Loucy (cell line): ENCODE results near the gene OR4N5.

ENCODE experiments used
- H2AFZ ChIP-seq: fragments of 200-600 bp; sonication (generic); 2 replicates; pipeline ENCODE4 v1.6.0; 2016; ENCODE audit warnings: antibody characterized with exemption, mild to moderate bottlenecking, low read length, moderate library complexity
- H3F3A ChIP-seq: fragments of 200-600 bp; 2 replicates; pipeline ENCODE4 v1.6.0; 2016; ENCODE audit warnings: antibody characterized with exemption, low read depth, mild to moderate bottlenecking
- H3K27me3 ChIP-seq: fragments of 200-600 bp; sonication (generic); 2 replicates; pipeline ENCODE4 v1.6.1; 2014; ENCODE audit warnings: low read length, mild to moderate bottlenecking; ENCODE audit not compliant: insufficient read depth, poor library complexity, severe bottlenecking
- H3K36me3 ChIP-seq: fragments of 200-600 bp; sonication (generic); 2 replicates; pipeline ENCODE4 v1.6.1; 2016; ENCODE audit warnings: low read length; ENCODE audit not compliant: insufficient read depth
- H3K4me1 ChIP-seq: fragments of 200-600 bp; sonication (generic); 2 replicates; pipeline ENCODE4 v1.5.1; 2014; ENCODE audit warnings: low read length, mild to moderate bottlenecking; ENCODE audit not compliant: insufficient read depth, poor library complexity, severe bottlenecking
- H3K4me2 ChIP-seq: fragments of 200-600 bp; sonication (generic); 2 replicates; pipeline ENCODE4 v1.6.0; 2014; ENCODE audit warnings: antibody characterized with exemption, low read length, low read depth, mild to moderate bottlenecking; ENCODE audit not compliant: poor library complexity, severe bottlenecking
- H3K4me3 ChIP-seq: fragments of 200-600 bp; sonication (generic); 2 replicates; pipeline ENCODE4 v1.5.1; 2014; ENCODE audit warnings: low read length, mild to moderate bottlenecking, mixed read lengths; ENCODE audit not compliant: poor library complexity, severe bottlenecking
- H3K79me2 ChIP-seq: fragments of 200-600 bp; sonication (generic); 2 replicates; pipeline ENCODE4 v1.6.1; 2014; ENCODE audit warnings: low read length; ENCODE audit not compliant: insufficient read depth
- H3K9ac ChIP-seq: fragments of 200-600 bp; sonication (generic); 2 replicates; pipeline ENCODE4 v1.6.0; 2014; ENCODE audit warnings: mild to moderate bottlenecking, low read depth, low read length, moderate library complexity; ENCODE audit not compliant: poor library complexity, severe bottlenecking
- H3K9me2 ChIP-seq: fragments of 200-600 bp; sonication (generic); replicated peaks from 2 replicates; pipeline ENCODE4 v1.6.1; 2016; ENCODE audit warnings: low read depth, low read length, mixed read lengths
- H3K9me3 ChIP-seq: fragments of 200-600 bp; sonication (generic); 2 replicates; pipeline ENCODE4 v1.6.1; 2014; ENCODE audit warnings: mild to moderate bottlenecking, antibody characterized with exemption, low read length, low read depth; ENCODE audit not compliant: insufficient read depth
- H4K20me1 ChIP-seq: fragments of 200-600 bp; sonication (generic); 2 replicates; pipeline ENCODE4 v1.6.0; 2014; ENCODE audit warnings: antibody characterized with exemption, low read length, mild to moderate bottlenecking; ENCODE audit not compliant: insufficient read depth, poor library complexity, severe bottlenecking
- EZH2phosphoT487 ChIP-seq: fragments of 200-600 bp; IDR thresholded peaks from 2 replicates; pipeline ENCODE4 v1.6.1; 2018; ENCODE audit warnings: antibody characterized with exemption, mild to moderate bottlenecking, moderate library complexity, borderline replicate concordance
- TF ChIP-seq, protein P1 (sequence below): fragments of 200-600 bp; sonication (generic); conservative IDR thresholded peaks from 2 replicates; pipeline ENCODE4 v1.5.1; 2014; ENCODE audit warnings: mild to moderate bottlenecking, antibody characterized with exemption, low read length

Gene OR4N5

DNA sequence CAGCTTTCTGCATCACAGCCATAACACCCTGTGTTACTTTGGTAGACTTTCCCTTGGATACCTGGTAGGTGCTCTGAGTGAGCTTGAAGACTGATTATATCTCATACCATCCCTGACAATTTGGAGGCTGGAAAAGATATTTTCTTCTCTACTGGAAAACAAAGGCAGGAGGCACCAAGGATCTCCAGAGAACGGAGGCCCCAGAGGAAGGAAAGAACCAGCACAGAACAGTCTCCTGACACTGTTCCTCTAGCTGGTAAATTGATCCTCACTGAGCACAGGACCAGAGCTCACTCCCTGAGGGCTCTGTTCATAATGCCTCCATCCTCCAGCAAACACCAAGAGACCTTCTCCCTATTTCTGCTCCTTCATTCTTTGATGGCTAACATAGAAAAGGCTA, 52.0 kb downstream of the OR4N5 start, which contains the start of gene OR11G2:
Gene OR11G2, plus strand, starts transcription at position 301 of the 400 bp plus-strand sequence. CDS start 6,542 bp downstream, outside the sequence.
- no peaks in the 10 kb centered on the region for H3K4me1 ChIP-seq

DNA sequence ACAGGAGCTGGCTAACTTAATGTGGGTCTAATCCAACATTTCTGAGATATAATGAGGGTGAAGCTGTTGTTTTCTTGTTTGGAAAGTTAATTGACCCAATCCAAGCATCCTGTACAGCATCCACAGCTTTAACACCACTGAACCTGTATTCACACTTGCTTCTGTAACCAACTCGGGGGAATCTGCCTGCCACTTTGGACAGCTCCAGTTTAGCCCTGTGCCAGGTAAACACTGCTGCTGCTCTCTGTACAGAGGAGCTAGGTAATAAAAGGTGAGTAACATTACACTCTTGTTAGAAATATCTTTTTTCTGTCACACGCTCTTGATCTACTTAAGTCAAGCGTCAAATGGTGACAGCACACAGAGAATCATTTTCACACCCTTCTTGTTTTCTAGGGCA, 52.8 kb downstream of the OR4N5 start:
- Histone ChIP-seq H3K27me3 (no peaks in the 10 kb centered on the region), H2AFZ (no peak overlapping the region), H3K9me3 (no peaks in the 10 kb centered on the region)

More for the DNA sequence above, 52.0 kb downstream of the OR4N5 start, which contains the start of gene OR11G2:
- no peak for TF ChIP-seq EZH2phosphoT487
- TF ChIP-seq, protein P1, sequence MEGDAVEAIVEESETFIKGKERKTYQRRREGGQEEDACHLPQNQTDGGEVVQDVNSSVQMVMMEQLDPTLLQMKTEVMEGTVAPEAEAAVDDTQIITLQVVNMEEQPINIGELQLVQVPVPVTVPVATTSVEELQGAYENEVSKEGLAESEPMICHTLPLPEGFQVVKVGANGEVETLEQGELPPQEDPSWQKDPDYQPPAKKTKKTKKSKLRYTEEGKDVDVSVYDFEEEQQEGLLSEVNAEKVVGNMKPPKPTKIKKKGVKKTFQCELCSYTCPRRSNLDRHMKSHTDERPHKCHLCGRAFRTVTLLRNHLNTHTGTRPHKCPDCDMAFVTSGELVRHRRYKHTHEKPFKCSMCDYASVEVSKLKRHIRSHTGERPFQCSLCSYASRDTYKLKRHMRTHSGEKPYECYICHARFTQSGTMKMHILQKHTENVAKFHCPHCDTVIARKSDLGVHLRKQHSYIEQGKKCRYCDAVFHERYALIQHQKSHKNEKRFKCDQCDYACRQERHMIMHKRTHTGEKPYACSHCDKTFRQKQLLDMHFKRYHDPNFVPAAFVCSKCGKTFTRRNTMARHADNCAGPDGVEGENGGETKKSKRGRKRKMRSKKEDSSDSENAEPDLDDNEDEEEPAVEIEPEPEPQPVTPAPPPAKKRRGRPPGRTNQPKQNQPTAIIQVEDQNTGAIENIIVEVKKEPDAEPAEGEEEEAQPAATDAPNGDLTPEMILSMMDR: no peak
- Histone ChIP-seq H3K9me3 (no peaks in the 10 kb centered on the region), H4K20me1 (no peaks in the 10 kb centered on the region), H3K9ac (no peak within 1 kb of the TSS), H2AFZ (no peak within 1 kb of the TSS), H3K4me2 (no peak within 1 kb of the TSS), H3K27me3 (no peaks in the 10 kb centered on the region), H3K9me2 (no peaks in the 10 kb centered on the region), H3F3A (no peaks in the 10 kb centered on the region), H3K4me3 (no peak within 1 kb of the TSS), H3K36me3 (no peaks in the 10 kb centered on the region), H3K79me2 (no peaks in the 10 kb centered on the region)

DNA sequence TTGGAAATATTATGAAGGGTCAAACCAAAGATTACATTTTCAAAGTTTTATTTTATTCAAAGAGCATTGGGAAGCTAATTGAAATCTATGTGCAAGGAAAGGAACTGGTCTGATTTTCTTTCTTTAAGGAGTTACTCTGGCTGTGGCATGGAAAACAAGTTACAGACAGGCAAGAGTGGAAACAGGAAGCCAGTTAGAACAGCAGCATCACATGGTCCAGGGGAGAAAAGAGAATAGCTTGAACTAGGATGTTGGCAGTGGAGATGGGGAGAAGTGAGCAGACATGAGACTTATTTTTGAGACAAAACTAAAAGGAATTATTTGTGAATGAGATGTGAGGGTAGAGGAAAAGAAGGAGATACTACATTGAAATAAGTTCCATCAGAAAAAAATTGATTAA, 55.5 kb downstream of the OR4N5 start:
- Histone ChIP-seq H3K4me1 (no peaks in the 10 kb centered on the region), H3K9me2 (no peaks in the 10 kb centered on the region), H3F3A (no peaks in the 10 kb centered on the region), H3K4me2 (no peak overlapping the region), H4K20me1 (no peaks in the 10 kb centered on the region), H3K9me3 (no peaks in the 10 kb centered on the region), H3K79me2 (no peaks in the 10 kb centered on the region), H3K36me3 (no peaks in the 10 kb centered on the region), H3K4me3 (no peak overlapping the region), H3K27me3 (no peaks in the 10 kb centered on the region), H3K9ac (no peak overlapping the region), H2AFZ (peak overlapping the region; percentile 45; the same call in 1 of the 2 replicates)
- no peak for TF ChIP-seq EZH2phosphoT487
- TF ChIP-seq, protein P1: no peak

More for the DNA sequence above, 52.8 kb downstream of the OR4N5 start:
- Histone ChIP-seq H3K4me3 (no peak overlapping the region), H3K79me2 (no peaks in the 10 kb centered on the region), H3K36me3 (no peaks in the 10 kb centered on the region), H3K9ac (no peak overlapping the region), H3K4me2 (no peak overlapping the region), H3K9me2 (no peaks in the 10 kb centered on the region), H4K20me1 (no peaks in the 10 kb centered on the region), H3K4me1 (no peaks in the 10 kb centered on the region), H3F3A (no peaks in the 10 kb centered on the region)
- no peak for TF ChIP-seq EZH2phosphoT487
- TF ChIP-seq, protein P1: no peak
